ENCODE results near the gene TTI1. TPM values are rescaled to one million over a fixed set of nuclear protein-coding genes. Genes with fewer than 3 reads are reported as not detected.
A peak's percentile ranks its signal among the peaks of the same experiment; 100 is the strongest.

The TTI1 gene
- total RNA-seq (2014; rRNA removed; shearing (Covaris generic)), result 24.7 and 25.7 TPM in 2 replicates

GRCh38 chr20:38033330-38034107 lies at the start of gene TTI1, which contains the start of gene RPRD1B:
Gene TTI1, minus strand, starts transcription at chr20:38033456. Its CDS starts 19,640 bp downstream, at chr20:38013816.
Gene RPRD1B, plus strand, starts transcription at chr20:38033746. Its CDS starts 202 bp downstream, at chr20:38033948.
- peak; percentile 87 for DNase-seq (ENCODE audit: low spot score)

DNA sequence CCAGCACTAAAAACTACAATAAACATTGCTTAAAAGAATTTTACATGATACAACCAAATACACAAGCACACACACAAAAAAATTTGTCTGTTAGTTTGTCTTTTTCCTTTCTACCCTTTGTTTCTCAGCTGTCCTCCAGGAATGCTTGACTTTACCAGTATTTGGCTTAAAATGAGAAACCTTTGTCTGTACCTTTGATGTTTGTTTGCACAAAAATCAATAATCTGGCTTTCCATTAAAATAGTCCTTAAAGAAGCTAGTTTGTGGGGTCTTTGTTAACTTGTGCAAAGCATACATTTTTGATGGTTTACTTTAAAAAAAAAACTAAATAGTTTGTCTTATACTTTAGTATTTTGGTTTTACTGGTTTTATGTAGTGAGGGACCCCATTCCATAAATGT lies 49.6 kb upstream of the TTI1 start:
- no peak for DNase-seq (ENCODE audit: low spot score)

DNA sequence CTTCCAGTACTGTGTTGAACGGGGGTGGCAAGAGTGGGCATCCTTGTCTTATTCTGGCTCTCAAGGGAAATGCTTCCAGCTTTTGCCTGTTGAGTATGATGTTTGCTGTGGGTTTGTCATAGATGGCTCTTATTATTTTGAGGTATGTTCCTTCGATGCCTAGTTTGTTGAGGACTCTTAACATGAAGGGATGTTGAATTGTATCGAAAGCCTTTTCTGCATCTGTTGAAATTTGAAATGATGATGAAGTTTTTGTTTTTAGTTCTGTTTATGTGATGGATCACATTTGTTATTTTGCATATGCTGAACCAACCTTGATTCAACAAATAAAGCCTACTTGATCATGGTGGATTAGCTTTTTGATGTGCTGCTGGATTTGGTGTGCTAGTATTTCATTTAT lies 48.3 kb upstream of the TTI1 start:
- no peak for DNase-seq (ENCODE audit: low spot score)

GRCh38 chr20:38079353-38079752 lies 46.1 kb upstream of the TTI1 start:
- DNase-seq (ENCODE audit: low spot score), result no peak

DNA sequence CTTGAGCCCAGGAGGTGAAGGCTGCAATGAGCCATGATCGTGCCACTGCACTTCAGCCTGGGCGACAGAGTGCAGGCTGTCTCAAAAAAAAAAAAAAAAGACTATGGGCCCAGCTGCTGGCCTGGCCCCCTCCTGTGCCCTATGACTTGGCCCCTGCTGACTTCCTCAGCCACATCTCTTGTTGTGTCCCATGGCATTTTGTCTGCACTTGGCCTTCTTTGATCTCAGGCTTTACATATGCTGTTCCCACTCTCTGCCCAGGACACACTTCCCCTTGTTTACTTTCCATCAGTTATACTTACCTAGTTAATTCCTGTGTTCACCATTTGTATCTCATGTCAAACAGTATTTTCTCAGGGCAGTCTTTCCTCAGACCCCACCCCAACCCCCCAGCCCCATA lies 44.8 kb upstream of the TTI1 start:
- DNase-seq (ENCODE audit: low spot score), result no peak

DNA sequence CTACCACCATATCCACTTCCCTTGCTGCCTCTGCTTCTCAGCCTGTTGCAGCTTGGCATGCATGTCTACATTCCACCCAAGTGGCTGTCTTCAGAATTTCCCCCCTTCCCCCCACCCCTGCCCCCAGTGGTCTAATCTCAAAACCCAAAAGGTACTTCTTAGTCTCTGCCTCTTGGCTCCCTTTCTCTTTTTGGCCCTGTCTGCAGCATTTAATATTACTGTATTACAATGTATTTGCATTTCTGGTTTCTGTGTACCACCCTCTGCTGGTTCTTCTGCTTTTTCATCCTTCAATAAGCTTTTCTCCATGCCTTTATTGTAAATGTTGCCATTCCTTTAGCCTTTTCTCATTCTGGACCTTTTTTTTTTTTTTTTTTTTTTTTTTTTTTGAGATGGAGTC lies 43.3 kb upstream of the TTI1 start:
- no peak for DNase-seq (ENCODE audit: low spot score)

- no peak for DNase-seq (ENCODE audit: low spot score)
Observed at GRCh38 chr20:38075161-38075998, 42.1 kb upstream of the TTI1 start.

GRCh38 chr20:38073307-38074071 lies 40.2 kb upstream of the TTI1 start:
- DNase-seq (ENCODE audit: low spot score), result peak; percentile 32

DNA sequence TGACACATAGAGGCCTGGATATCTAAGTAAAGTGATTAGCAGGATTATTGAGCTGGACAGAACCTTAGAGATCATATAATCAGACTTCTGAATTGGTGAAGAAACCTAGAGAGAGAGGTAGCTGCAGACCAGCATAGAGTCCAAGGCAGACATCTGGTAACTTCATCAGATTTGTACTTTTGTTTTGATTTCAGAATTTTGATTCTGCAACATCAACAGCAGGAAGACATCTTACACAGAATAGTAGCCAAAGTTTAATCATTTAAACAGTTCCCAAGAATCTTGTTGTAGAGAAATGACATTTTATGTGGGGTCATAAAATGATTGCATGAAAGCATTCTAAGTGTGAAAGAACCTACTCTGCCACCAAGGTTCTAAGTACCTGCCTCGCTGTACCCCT lies 39.6 kb upstream of the TTI1 start:
- DNase-seq (ENCODE audit: low spot score), result no peak

GRCh38 chr20:38067717-38068365 lies 34.6 kb upstream of the TTI1 start:
- no peak for DNase-seq (ENCODE audit: low spot score)

DNA sequence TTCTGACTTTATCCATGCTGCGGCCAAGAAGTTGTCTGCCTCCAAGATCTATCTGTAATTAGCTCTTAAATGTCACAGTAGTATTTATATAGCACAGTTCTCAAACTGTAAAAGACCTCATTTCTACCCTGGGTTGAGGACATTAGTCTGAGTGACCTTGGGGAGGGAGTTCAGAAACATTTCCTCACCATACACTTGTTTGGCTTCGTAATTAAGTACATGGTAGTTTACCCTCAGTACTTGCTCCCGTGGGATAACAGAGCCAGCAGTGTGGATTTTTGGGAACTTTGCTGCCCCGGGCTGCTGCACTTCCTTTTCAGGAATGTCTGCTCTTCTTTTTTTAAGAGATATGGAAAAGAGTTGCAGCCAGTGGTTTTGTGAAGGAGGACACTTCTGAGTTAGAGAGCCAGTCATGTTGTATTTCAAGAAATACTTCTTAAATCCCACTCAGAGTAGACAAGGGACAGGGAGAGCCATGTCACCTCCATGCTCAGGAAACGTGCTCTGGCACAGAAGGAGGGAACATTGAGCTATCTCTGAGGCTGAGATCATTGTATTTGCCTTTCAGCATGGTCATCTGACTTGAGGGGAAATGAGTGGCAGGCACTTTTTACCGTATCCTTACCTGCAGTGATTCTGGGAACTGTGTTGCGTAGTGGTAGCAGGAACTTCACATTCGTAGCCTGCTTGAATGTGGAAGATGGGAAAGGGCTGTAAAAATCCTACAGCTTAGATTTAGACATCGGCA lies 33.9 kb upstream of the TTI1 start:
- DNase-seq (ENCODE audit: low spot score), result no peak

- no peak for DNase-seq (ENCODE audit: low spot score)
Observed at GRCh38 chr20:38065764-38066375, 32.6 kb upstream of the TTI1 start.

DNA sequence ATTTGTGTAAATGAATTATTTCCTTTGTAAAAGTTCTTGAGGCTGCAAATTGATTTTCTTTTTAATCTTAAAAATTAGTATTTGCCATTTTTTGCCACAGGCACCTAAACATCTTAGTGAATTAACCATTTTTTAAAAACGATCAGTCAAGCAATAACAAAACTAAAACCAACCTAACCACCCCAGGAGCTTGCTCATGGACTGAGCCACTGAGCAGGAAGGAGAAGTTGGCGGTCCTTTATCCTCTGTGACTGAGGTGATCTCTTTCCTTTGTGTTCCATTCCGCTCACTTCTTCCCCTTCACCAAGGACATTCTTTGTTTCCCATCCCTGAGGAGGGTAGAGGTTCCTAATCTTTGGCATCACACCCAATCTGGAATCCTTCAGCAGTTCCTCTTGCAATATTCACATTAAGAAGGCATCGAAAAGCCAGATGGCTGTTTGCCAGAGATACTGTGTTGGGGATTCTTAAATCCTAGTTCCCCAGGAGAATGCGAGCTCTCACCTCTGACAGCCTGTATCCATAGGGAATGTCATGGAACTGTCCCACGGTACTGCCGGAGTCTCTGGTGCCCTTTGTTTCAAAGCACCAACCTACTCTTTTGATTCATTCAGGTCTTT lies 30.8 kb upstream of the TTI1 start:
- DNase-seq (ENCODE audit: low spot score), result no peak

GRCh38 chr20:38062890-38063289 lies 29.6 kb upstream of the TTI1 start:
- no peak for DNase-seq (ENCODE audit: low spot score)

DNA sequence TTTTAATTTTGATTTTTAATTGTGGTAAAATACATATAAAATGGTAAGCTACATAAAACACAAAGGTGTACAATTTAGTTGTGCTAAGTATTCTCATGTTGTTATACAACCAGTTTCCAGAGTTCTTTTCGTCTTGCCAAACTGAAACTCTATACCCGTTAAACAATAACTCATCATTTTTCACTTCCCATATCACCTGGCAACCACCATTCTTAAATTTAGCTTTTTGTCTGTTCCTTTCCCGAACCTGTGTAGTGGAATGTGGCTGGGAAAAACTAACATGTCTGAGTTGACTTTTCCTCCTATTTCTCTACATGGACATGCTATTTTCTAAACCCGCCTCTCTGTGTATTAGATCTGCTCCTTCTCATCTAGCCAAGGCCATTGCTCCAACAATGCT lies 27.9 kb upstream of the TTI1 start:
- no peak for DNase-seq (ENCODE audit: low spot score)

DNA sequence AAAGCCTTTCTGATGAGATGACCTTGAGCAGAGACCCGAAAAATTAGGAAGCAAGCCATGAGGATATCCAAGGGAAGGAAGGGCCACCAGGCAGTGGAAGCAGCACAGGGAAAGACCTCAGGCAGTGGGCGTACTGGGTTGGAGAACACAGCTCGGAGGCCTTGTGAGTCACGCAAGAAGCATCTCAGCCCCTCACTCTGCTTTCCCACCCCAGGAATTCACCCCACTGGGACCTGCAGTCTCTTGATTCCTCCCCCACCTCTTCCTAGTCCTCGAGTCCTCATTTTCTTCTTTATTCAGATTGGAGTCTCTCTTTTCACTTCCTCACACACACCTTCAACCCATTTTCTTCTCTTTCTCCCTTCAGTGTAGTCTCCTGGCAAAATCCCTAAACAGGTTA lies 27.3 kb upstream of the TTI1 start:
- no peak for DNase-seq (ENCODE audit: low spot score)

GRCh38 chr20:38059832-38060231 lies 26.6 kb upstream of the TTI1 start:
- no peak for DNase-seq (ENCODE audit: low spot score)

GRCh38 chr20:38057351-38057972 lies 24.2 kb upstream of the TTI1 start:
- peak; percentile 58 for DNase-seq (ENCODE audit: low spot score)

DNA sequence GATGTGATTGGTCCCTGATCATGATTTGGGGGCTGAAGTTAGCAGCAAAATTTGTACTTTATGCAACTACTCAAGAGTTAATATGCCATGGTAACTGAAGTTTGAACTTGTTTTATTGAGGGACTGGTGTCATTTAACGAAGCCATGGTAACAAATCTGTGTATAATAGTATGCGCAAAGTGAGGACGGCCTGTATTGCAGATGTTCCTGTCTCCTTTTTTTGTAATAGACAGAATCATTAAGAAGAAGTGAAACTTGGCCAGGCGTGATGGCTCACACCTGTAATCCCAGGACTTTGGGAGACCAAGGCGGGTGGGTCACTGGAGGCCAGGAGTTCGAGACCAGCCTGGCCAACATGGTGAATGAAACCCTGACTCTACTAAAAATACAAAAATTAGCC lies 22.6 kb upstream of the TTI1 start:
- no peak for DNase-seq (ENCODE audit: low spot score)

GRCh38 chr20:38055294-38055693 lies 22.0 kb upstream of the TTI1 start:
- no peak for DNase-seq (ENCODE audit: low spot score)
